IMR-90 (cell line): ENCODE results near the gene NUDT9. TPM values are rescaled to one million over a fixed set of nuclear protein-coding genes. Genes with fewer than 3 reads are reported as not detected.

ENCODE experiments used
- ATAC-seq: fragments of 200-7000 bp; cut with Tn5 transposase; 2 replicates; pipeline ENCODE4 v1.9.1; 2020; ENCODE audit warnings: low read depth, mild to moderate bottlenecking, moderate library complexity
- BruUV-seq: library from RNA; stranded (reverse); fragments of 400-500 nt; replicated peaks from 2 replicates; lab custom pipeline; 2021; lab: Mats Ljungman, UMichigan
- CTCF ChIA-PET: fragments of 300-600 bp; formaldehyde crosslinking; extraction: SDS; loops from one replicate; lab custom pipeline; 2021; ENCODE audit warnings: antibody characterized with exemption; lab: Yijun Ruan, JAX
- POLR2A ChIA-PET: fragments of 300-600 bp; sonication (Branson Sonifier 250); formaldehyde crosslinking; loops from one replicate; lab custom pipeline; 2022; ENCODE audit warnings: antibody characterized with exemption; ENCODE audit not compliant: unreplicated experiment; lab: Charles Lee
- DNase-seq: peaks from one replicate; pipeline ENCODE4 v3.0.0; 2013
- H2AFZ ChIP-seq: replicated peaks from 2 replicates; pipeline ENCODE3; 2013; ENCODE audit warnings: low read length, mild to moderate bottlenecking; ENCODE audit not compliant: poor library complexity
- H2AK5ac ChIP-seq: 2 replicates; pipeline ENCODE4 v1.6.1; 2013; ENCODE audit warnings: low read depth, low read length, inconsistent platforms
- H2AK9ac ChIP-seq: replicated peaks from 2 replicates; pipeline ENCODE3; 2013; ENCODE audit warnings: mild to moderate bottlenecking, low read depth, low read length, moderate library complexity; ENCODE audit not compliant: poor library complexity
- H2BK120ac ChIP-seq: 2 replicates; pipeline ENCODE4 v1.6.1; 2013; ENCODE audit warnings: low read depth, low read length, inconsistent platforms
- H2BK15ac ChIP-seq: 3 replicates; pipeline ENCODE4 v1.6.1; 2013; ENCODE audit warnings: low read depth, low read length, inconsistent platforms
- H2BK20ac ChIP-seq: 2 replicates; pipeline ENCODE4 v1.6.1; 2013; ENCODE audit warnings: low read depth, mild to moderate bottlenecking, inconsistent platforms, low read length, moderate library complexity
- H2BK5ac ChIP-seq: 2 replicates; pipeline ENCODE4 v1.6.1; 2013; ENCODE audit warnings: mild to moderate bottlenecking, low read depth, low read length, inconsistent platforms; ENCODE audit not compliant: poor library complexity, severe bottlenecking
- H3K14ac ChIP-seq: replicated peaks from 2 replicates; pipeline ENCODE4 v1.6.1; 2013; ENCODE audit warnings: low read depth, low read length, inconsistent platforms
- H3K18ac ChIP-seq: 2 replicates; pipeline ENCODE4 v1.6.1; 2013; ENCODE audit warnings: low read depth, low read length, control low read depth
- H3K23ac ChIP-seq: 2 replicates; pipeline ENCODE4 v1.6.1; 2013; ENCODE audit warnings: low read depth, low read length, inconsistent platforms
- H3K27ac ChIP-seq: 2 replicates; pipeline ENCODE4 v1.5.1; 2013; ENCODE audit warnings: mild to moderate bottlenecking, control low read depth, low read length; ENCODE audit not compliant: insufficient read depth
- H3K27me3 ChIP-seq: 2 replicates; pipeline ENCODE4 v1.6.1; 2013; ENCODE audit warnings: low read length; ENCODE audit not compliant: control insufficient read depth, insufficient read depth
- H3K36me3 ChIP-seq: 2 replicates; pipeline ENCODE4 v1.6.1; 2013; ENCODE audit warnings: low read length, mixed read lengths; ENCODE audit not compliant: control insufficient read depth, insufficient read depth
- H3K4ac ChIP-seq: 2 replicates; pipeline ENCODE4 v1.6.1; 2013; ENCODE audit warnings: low read depth, low read length, inconsistent platforms
- H3K4me1 ChIP-seq: 2 replicates; pipeline ENCODE4 v1.6.1; 2013; ENCODE audit warnings: low read length, mixed read lengths; ENCODE audit not compliant: control insufficient read depth, insufficient read depth
- H3K4me2 ChIP-seq: 2 replicates; pipeline ENCODE4 v1.6.1; 2013; ENCODE audit warnings: low read depth, mild to moderate bottlenecking, control low read depth, low read length, moderate library complexity
- H3K4me3 ChIP-seq: 2 replicates; pipeline ENCODE4 v1.5.1; 2013; ENCODE audit warnings: low read depth, mild to moderate bottlenecking, control low read depth, low read length, moderate library complexity; ENCODE audit not compliant: insufficient read depth
- H3K56ac ChIP-seq: 2 replicates; pipeline ENCODE4 v1.6.1; 2013; ENCODE audit warnings: low read length, inconsistent platforms; ENCODE audit not compliant: insufficient read depth; ENCODE audit errors: extremely low read depth
- H3K79me1 ChIP-seq, 2 experiments: 2 replicates each; pipeline ENCODE4 v1.6.1; 2013; ENCODE audit warnings: low read length in 2 of 2, inconsistent platforms in 1 of 2, low read depth in 1 of 2
- H3K9ac ChIP-seq: 2 replicates; pipeline ENCODE4 v1.6.1; 2013; ENCODE audit warnings: low read depth, low read length, control low read depth
- H3K9me1 ChIP-seq: 2 replicates; pipeline ENCODE4 v1.6.1; 2013; ENCODE audit warnings: low read length, inconsistent platforms; ENCODE audit not compliant: insufficient read depth
- H3K9me3 ChIP-seq: 2 replicates; pipeline ENCODE4 v1.6.1; 2013; ENCODE audit warnings: low read length; ENCODE audit not compliant: control insufficient read depth, insufficient read depth
- H4K20me1 ChIP-seq: 2 replicates; pipeline ENCODE4 v1.6.1; 2013; ENCODE audit warnings: low read length, inconsistent platforms; ENCODE audit not compliant: insufficient read depth
- H4K5ac ChIP-seq: 2 replicates; pipeline ENCODE4 v1.6.1; 2013; ENCODE audit warnings: mild to moderate bottlenecking, low read depth, low read length, control low read depth
- H4K8ac ChIP-seq, 2 experiments: 2 replicates each; pipeline ENCODE4 v1.6.1; 2013; ENCODE audit warnings: low read depth in 2 of 2, low read length in 2 of 2, control low read depth in 1 of 2, inconsistent platforms in 1 of 2
- H4K91ac ChIP-seq: 2 replicates; pipeline ENCODE4 v1.6.1; 2013; ENCODE audit warnings: low read depth, low read length, inconsistent platforms; ENCODE audit not compliant: insufficient read depth
- CEBPB ChIP-seq: IDR thresholded peaks from 2 replicates; pipeline ENCODE4 v1.6.1; 2012; ENCODE audit warnings: low read depth, low read length, improper control_type of control experiment
- FOS ChIP-seq: fragments of 150-350 bp; IDR thresholded peaks from 2 replicates; pipeline ENCODE4 v1.6.1; 2016; ENCODE audit warnings: low read depth, low read length
- MAZ ChIP-seq: IDR thresholded peaks from 2 replicates; pipeline ENCODE4 v1.6.1; 2012; ENCODE audit warnings: low read depth, mild to moderate bottlenecking, low read length, improper control_type of control experiment, moderate library complexity, borderline replicate concordance
- MXI1 ChIP-seq: IDR thresholded peaks from 2 replicates; pipeline ENCODE4 v1.6.1; 2012; ENCODE audit warnings: low read depth, mild to moderate bottlenecking, low read length, moderate library complexity, borderline replicate concordance
- NFE2L2 ChIP-seq: fragments of 150-350 bp; IDR thresholded peaks from 2 replicates; pipeline ENCODE4 v1.6.1; 2016; ENCODE audit warnings: low read depth, mild to moderate bottlenecking, low read length
- POLR2A ChIP-seq: IDR thresholded peaks from 2 replicates; pipeline ENCODE4 v1.6.1; 2012; ENCODE audit warnings: mild to moderate bottlenecking, low read depth, low read length
- RCOR1 ChIP-seq: IDR thresholded peaks from 2 replicates; pipeline ENCODE4 v1.6.1; 2012; ENCODE audit warnings: mild to moderate bottlenecking, low read length, improper control_type of control experiment; ENCODE audit not compliant: insufficient replicate concordance
- SMC3 ChIP-seq: fragments of 150-350 bp; IDR thresholded peaks from 2 replicates; pipeline ENCODE4 v1.6.1; 2016; ENCODE audit warnings: low read depth, mild to moderate bottlenecking, antibody characterized with exemption, low read length, moderate library complexity
- WGBS, 2 experiments: methylation state at CpG; one replicate each; pipeline versions ENCODE4 v1.1.5 to v1.1.7; 2013; ENCODE audit warnings: missing lambda C conversion rate in 2 of 2; ENCODE audit not compliant: insufficient read length in 1 of 2; ENCODE audit errors: extremely low coverage in 2 of 2; 5-methylcytosine and 5-hydroxymethylcytosine counted together
- dilution Hi-C: fragments of 300-500 bp; cut with HindIII; formaldehyde crosslinking; loops from one replicate; pipeline ENCODE4 v1.14.3; 2018; ENCODE audit warnings: low sequenced_read_pairs; ENCODE audit not compliant: unreplicated experiment
- in situ Hi-C: fragments of 300-500 bp; cut with MboI; formaldehyde crosslinking; loops from 3 replicates; pipeline ENCODE4 v1.14.3; 2019; ENCODE audit warnings: low sequenced_read_pairs, inconsistent platforms, mixed read lengths
- intact Hi-C: fragments of 100-400 bp; cut with micrococcal nuclease; formaldehyde crosslinking; loops from 2 replicates; pipeline ENCODE4 v1.10.0; 2022
- polyA plus RNA-seq, 3 experiments: library from polyadenylated mRNA; depleted of rRNA; stranded (reverse); fragments of >200 nt; gene quantifications; 2 replicates each; pipeline ENCODE4 v1.2.3, GENCODE V29; 2012; ENCODE audit warnings: low replicate concordance in 1 of 3
- total RNA-seq: library from RNA; depleted of rRNA; stranded (reverse); fragments of >200 nt; gene quantifications from 2 replicates; pipeline ENCODE4 v1.2.3, GENCODE V29; 2012

The NUDT9 gene
- total and polyA plus RNA-seq, 2 of the 4 experiments (the other 2 are of a cell fraction) = 10.0 to 23.5 TPM

DNA sequence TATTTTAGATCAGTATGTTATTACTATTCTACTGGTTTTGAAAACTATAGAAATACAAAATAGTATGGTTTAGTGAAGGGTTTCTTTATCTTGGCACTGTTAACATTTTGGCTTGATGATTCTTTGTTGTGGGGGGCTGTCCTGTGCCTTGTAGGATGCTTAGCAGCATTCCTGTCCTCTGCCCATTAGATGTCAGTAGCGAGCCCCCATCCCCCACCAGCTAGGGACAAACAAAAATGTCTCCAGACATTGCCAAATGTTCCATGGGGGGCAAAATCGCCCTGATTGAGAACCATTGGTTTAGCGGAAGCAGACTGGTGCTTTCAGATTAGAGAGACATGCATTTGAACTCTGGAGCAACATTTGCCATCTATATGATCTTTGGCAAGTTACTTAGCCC, 83.5 kb downstream of the NUDT9 start:
- no TSS peak for BruUV-seq

More for the DNA sequence above, 83.5 kb downstream of the NUDT9 start:
- POLR2A ChIA-PET = no interaction called here
- no peak overlapping the region for H4K8ac ChIP-seq
- DNase-seq (no peak), ATAC-seq (no peak)
- no peaks in the 10 kb centered on the region for H3K79me1 ChIP-seq
- no peak overlapping the region for H3K4ac ChIP-seq
- H2BK5ac ChIP-seq = no peak overlapping the region
- no peak overlapping the region for H2AK9ac ChIP-seq
- H3K9me1 ChIP-seq = peaks cover 9% of the 10 kb centered on the region
- H3K36me3 ChIP-seq = no peaks in the 10 kb centered on the region
- intact Hi-C loops = no loop called here
- no peak overlapping the region for H4K5ac ChIP-seq
- H3K4me3 ChIP-seq = no peak overlapping the region
- no peak for TF ChIP-seq RCOR1
- no peak for TF ChIP-seq CEBPB
- no peak for TF ChIP-seq NFE2L2
- TF ChIP-seq MXI1 = no peak
- TF ChIP-seq FOS = no peak
- no peak for TF ChIP-seq MAZ
- TF ChIP-seq SMC3 = no peak
- no peak for TF ChIP-seq POLR2A
- no peak overlapping the region for H3K14ac ChIP-seq
- no peak overlapping the region for H2BK15ac ChIP-seq
- no peak overlapping the region for H3K4me2 ChIP-seq
- H3K4me1 ChIP-seq = peaks cover 5% of the 10 kb centered on the region
- no peak overlapping the region for H3K23ac ChIP-seq
- H2AFZ ChIP-seq = no peak overlapping the region
- H3K9me3 ChIP-seq = no peaks in the 10 kb centered on the region
- H3K9ac ChIP-seq = no peak overlapping the region
- H2BK120ac ChIP-seq = peak overlapping the region; percentile 85; the same call in 1 of the 2 replicates
- in situ Hi-C loops = no loop called here
- H2AK5ac ChIP-seq = no peak overlapping the region; the same call in 1 of the 2 replicates
- WGBS, 2 experiments = no CpG with 5 or more reads among the region's 3 CpGs
- H3K27ac ChIP-seq = no peak overlapping the region
- H4K91ac ChIP-seq = no peak overlapping the region
- CTCF ChIA-PET = interaction anchor here (0.5 to 0.9 kb wide), 2 partner anchors 13 to 15 kb away, joined by 3 read pairs; no protein-coding TSS in a partner anchor
- dilution Hi-C loops = no loop called here
- no peak overlapping the region for H3K56ac ChIP-seq
- H4K20me1 ChIP-seq = no peaks in the 10 kb centered on the region
- no peak overlapping the region for H3K18ac ChIP-seq
- H2BK20ac ChIP-seq = peak overlapping the region; percentile 95; the same call in 1 of the 2 replicates
- no peaks in the 10 kb centered on the region for H3K27me3 ChIP-seq
